Suprapubic skin (tissue), 4 donors: ENCODE measurements around the gene SV2C.

ENCODE experiments used
- EP300 ChIP-seq: sonication (generic); formaldehyde crosslinking; IDR thresholded peaks from one replicate; pipeline ENCODE4 v1.6.1; 2017; ENCODE audit warnings: antibody characterized with exemption
- POLR2A ChIP-seq, 2 donors: fragments of 450-650 bp; IDR thresholded peaks; one replicate each; pipeline ENCODE4 v1.6.1; 2017; ENCODE audit warnings: antibody characterized with exemption in 2 of 2, mild to moderate bottlenecking in 2 of 2, moderate library complexity in 2 of 2
- POLR2AphosphoS5 ChIP-seq, 3 donors: sonication (generic); formaldehyde crosslinking; IDR thresholded peaks; one replicate each; pipeline ENCODE4 v1.6.1; 2017; ENCODE audit warnings: antibody characterized with exemption in 3 of 3
- TF ChIP-seq, protein P1 (sequence below), 2 donors: fragments of 200-600 bp in 1 of 2; fragments of 450-650 bp in 1 of 2; sonication (generic) in 1 of 2; IDR thresholded peaks; one replicate each; pipeline ENCODE4 v1.5.1; 2016 to 2019; ENCODE audit warnings: antibody characterized with exemption in 2 of 2, mild to moderate bottlenecking in 1 of 2, moderate library complexity in 1 of 2

DNA sequence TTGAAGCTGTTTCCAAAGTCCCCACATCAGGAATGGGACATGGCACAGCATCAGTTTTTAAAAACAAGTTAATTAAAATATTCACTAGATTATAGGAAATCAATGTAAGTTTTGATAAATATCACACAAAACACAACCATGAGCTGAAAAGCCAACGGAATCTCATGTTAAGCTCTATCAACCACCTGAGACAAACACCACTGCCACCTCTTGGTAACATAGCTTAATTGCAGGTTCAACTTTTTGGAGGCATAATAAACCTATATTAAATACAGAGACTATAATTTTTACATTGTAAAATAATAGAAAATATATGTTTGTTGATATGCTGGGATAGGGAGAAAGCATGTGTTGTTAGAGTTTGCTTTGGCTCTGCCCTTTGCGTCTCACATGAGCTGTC, 126.1 kb downstream of the SV2C start:
- TF ChIP-seq, protein P1, sequence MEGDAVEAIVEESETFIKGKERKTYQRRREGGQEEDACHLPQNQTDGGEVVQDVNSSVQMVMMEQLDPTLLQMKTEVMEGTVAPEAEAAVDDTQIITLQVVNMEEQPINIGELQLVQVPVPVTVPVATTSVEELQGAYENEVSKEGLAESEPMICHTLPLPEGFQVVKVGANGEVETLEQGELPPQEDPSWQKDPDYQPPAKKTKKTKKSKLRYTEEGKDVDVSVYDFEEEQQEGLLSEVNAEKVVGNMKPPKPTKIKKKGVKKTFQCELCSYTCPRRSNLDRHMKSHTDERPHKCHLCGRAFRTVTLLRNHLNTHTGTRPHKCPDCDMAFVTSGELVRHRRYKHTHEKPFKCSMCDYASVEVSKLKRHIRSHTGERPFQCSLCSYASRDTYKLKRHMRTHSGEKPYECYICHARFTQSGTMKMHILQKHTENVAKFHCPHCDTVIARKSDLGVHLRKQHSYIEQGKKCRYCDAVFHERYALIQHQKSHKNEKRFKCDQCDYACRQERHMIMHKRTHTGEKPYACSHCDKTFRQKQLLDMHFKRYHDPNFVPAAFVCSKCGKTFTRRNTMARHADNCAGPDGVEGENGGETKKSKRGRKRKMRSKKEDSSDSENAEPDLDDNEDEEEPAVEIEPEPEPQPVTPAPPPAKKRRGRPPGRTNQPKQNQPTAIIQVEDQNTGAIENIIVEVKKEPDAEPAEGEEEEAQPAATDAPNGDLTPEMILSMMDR (IDR thresholded peaks at IDR 0.05), result no peak
- TF ChIP-seq EP300 (no peak), POLR2A (IDR thresholded peaks at IDR 0.05) (no peak), POLR2AphosphoS5 (IDR thresholded peaks at IDR 0.05) (no peak)
